ENCODE measurements around the gene PPIG.

Gene PPIG

GRCh38 chr2:169672406-169672805 is 88.3 kb downstream of the PPIG start:
- H2AK5ac ChIP-seq (ENCODE audit: low read length), result no peak overlapping the region
- H3K79me2 ChIP-seq (ENCODE audit: control insufficient read depth, insufficient read depth, low read length, poor library complexity), result no peaks in the 10 kb centered on the region
- no CpG with 5 or more reads among the region's 6 CpGs for WGBS (ENCODE audit: extremely low coverage, insufficient coverage, insufficient read length)

GRCh38 chr2:169673106-169673505 is 89.0 kb downstream of the PPIG start:
- H3K9me3 ChIP-seq (ENCODE audit: insufficient read depth, low read depth, low read length), result no peaks in the 10 kb centered on the region
- DNase-seq, result no peak
- no peak overlapping the region for H2BK5ac ChIP-seq (ENCODE audit: low read depth, low read length, poor library complexity)
- no peak overlapping the region for H3K4me2 ChIP-seq (ENCODE audit: low read length)
- no peak overlapping the region for H2AFZ ChIP-seq (ENCODE audit: insufficient read depth, low read length, poor library complexity)
- no peaks in the 10 kb centered on the region for H3K36me3 ChIP-seq (ENCODE audit: control insufficient read depth in 1 of 2, insufficient read depth in 2 of 2, low read length in 2 of 2)
- H3K14ac ChIP-seq (ENCODE audit: low read length), result no peak overlapping the region
- H3K18ac ChIP-seq (ENCODE audit: low read length), result no peak overlapping the region
- no peak overlapping the region for H2AK5ac ChIP-seq (ENCODE audit: low read length)
- no peak overlapping the region for H3K23ac ChIP-seq (ENCODE audit: low read length)
- no peaks in the 10 kb centered on the region for H3K27me3 ChIP-seq (ENCODE audit: insufficient read depth, low read length)
- no peak overlapping the region for H2BK120ac ChIP-seq (ENCODE audit: insufficient read depth, low read length, poor library complexity)
- no peak overlapping the region for H4K8ac ChIP-seq (ENCODE audit: low read depth, low read length)
- WGBS (ENCODE audit: extremely low coverage, insufficient coverage, insufficient read length), result no CpG with 5 or more reads among the region's 3 CpGs
- H2BK12ac ChIP-seq (ENCODE audit: low read length), result no peak overlapping the region
- no peaks in the 10 kb centered on the region for H3K79me1 ChIP-seq (ENCODE audit: low read length)
- no peak overlapping the region for H4K91ac ChIP-seq (ENCODE audit: low read depth, low read length)
- no peak overlapping the region for H3K27ac ChIP-seq (ENCODE audit: low read depth, low read length)
- no peaks in the 10 kb centered on the region for H3K79me2 ChIP-seq (ENCODE audit: control insufficient read depth, insufficient read depth, low read length, poor library complexity)
- no peak overlapping the region for H3K9ac ChIP-seq (ENCODE audit: low read length)
- no peak overlapping the region for H3K4me3 ChIP-seq (ENCODE audit: low read depth, low read length)
- H3K4ac ChIP-seq (ENCODE audit: low read depth, low read length), result no peak overlapping the region
- no peaks in the 10 kb centered on the region for H3K4me1 ChIP-seq (ENCODE audit: control insufficient read depth in 1 of 2, insufficient read depth in 2 of 2, low read length in 2 of 2)
- no peak overlapping the region for H4K12ac ChIP-seq (ENCODE audit: low read depth, low read length)

More at GRCh38 chr2:169672406-169672805, 88.3 kb downstream of the PPIG start:
- H3K4me1 ChIP-seq (ENCODE audit: control insufficient read depth in 1 of 2, insufficient read depth in 2 of 2, low read length in 2 of 2), result no peaks in the 10 kb centered on the region
- no peak overlapping the region for H2BK12ac ChIP-seq (ENCODE audit: low read length)
- no peak overlapping the region for H4K91ac ChIP-seq (ENCODE audit: low read depth, low read length)
- H3K79me1 ChIP-seq (ENCODE audit: low read length), result no peaks in the 10 kb centered on the region
- no peak overlapping the region for H2BK5ac ChIP-seq (ENCODE audit: low read depth, low read length, poor library complexity)
- H4K8ac ChIP-seq (ENCODE audit: low read depth, low read length), result no peak overlapping the region
- H3K27me3 ChIP-seq (ENCODE audit: insufficient read depth, low read length), result no peaks in the 10 kb centered on the region
- no peak overlapping the region for H4K12ac ChIP-seq (ENCODE audit: low read depth, low read length)
- no peak overlapping the region for H3K18ac ChIP-seq (ENCODE audit: low read length)
- no peak overlapping the region for H3K4ac ChIP-seq (ENCODE audit: low read depth, low read length)
- H2BK120ac ChIP-seq (ENCODE audit: insufficient read depth, low read length, poor library complexity), result no peak overlapping the region
- H3K9me3 ChIP-seq (ENCODE audit: insufficient read depth, low read depth, low read length), result no peaks in the 10 kb centered on the region
- H3K27ac ChIP-seq (ENCODE audit: low read depth, low read length), result no peak overlapping the region
- no peak overlapping the region for H3K4me2 ChIP-seq (ENCODE audit: low read length)
- no peaks in the 10 kb centered on the region for H3K36me3 ChIP-seq (ENCODE audit: control insufficient read depth in 1 of 2, insufficient read depth in 2 of 2, low read length in 2 of 2)
- no peak overlapping the region for H3K14ac ChIP-seq (ENCODE audit: low read length)
- no peak overlapping the region for H3K23ac ChIP-seq (ENCODE audit: low read length)
- no peak overlapping the region for H2AFZ ChIP-seq (ENCODE audit: insufficient read depth, low read length, poor library complexity)
- no peak overlapping the region for H3K9ac ChIP-seq (ENCODE audit: low read length)
- no peak overlapping the region for H3K4me3 ChIP-seq (ENCODE audit: low read depth, low read length)
- DNase-seq, result no peak

- no peaks in the 10 kb centered on the region for H3K4me1 ChIP-seq (ENCODE audit: control insufficient read depth in 1 of 2, insufficient read depth in 2 of 2, low read length in 2 of 2)
- no peak for DNase-seq
- H4K8ac ChIP-seq (ENCODE audit: low read depth, low read length), result no peak overlapping the region
- no peak overlapping the region for H2BK12ac ChIP-seq (ENCODE audit: low read length)
- no CpG with 5 or more reads among the region's 2 CpGs for WGBS (ENCODE audit: extremely low coverage, insufficient coverage, insufficient read length)
- no peaks in the 10 kb centered on the region for H3K9me3 ChIP-seq (ENCODE audit: insufficient read depth, low read depth, low read length)
- H3K14ac ChIP-seq (ENCODE audit: low read length), result no peak overlapping the region
- H2AFZ ChIP-seq (ENCODE audit: insufficient read depth, low read length, poor library complexity), result no peak overlapping the region
- H3K79me1 ChIP-seq (ENCODE audit: low read length), result no peaks in the 10 kb centered on the region
- no peak overlapping the region for H2BK120ac ChIP-seq (ENCODE audit: insufficient read depth, low read length, poor library complexity)
- no peak overlapping the region for H4K12ac ChIP-seq (ENCODE audit: low read depth, low read length)
- no peak overlapping the region for H3K4me3 ChIP-seq (ENCODE audit: low read depth, low read length)
- no peak overlapping the region for H3K4ac ChIP-seq (ENCODE audit: low read depth, low read length)
- no peak overlapping the region for H3K18ac ChIP-seq (ENCODE audit: low read length)
- H3K79me2 ChIP-seq (ENCODE audit: control insufficient read depth, insufficient read depth, low read length, poor library complexity), result no peaks in the 10 kb centered on the region
- H3K4me2 ChIP-seq (ENCODE audit: low read length), result no peak overlapping the region
- no peak overlapping the region for H3K27ac ChIP-seq (ENCODE audit: low read depth, low read length)
- no peak overlapping the region for H3K9ac ChIP-seq (ENCODE audit: low read length)
- H2BK5ac ChIP-seq (ENCODE audit: low read depth, low read length, poor library complexity), result no peak overlapping the region
- no peak overlapping the region for H3K23ac ChIP-seq (ENCODE audit: low read length)
- H4K91ac ChIP-seq (ENCODE audit: low read depth, low read length), result no peak overlapping the region
- no peaks in the 10 kb centered on the region for H3K27me3 ChIP-seq (ENCODE audit: insufficient read depth, low read length)
- no peak overlapping the region for H2AK5ac ChIP-seq (ENCODE audit: low read length)
- no peaks in the 10 kb centered on the region for H3K36me3 ChIP-seq (ENCODE audit: control insufficient read depth in 1 of 2, insufficient read depth in 2 of 2, low read length in 2 of 2)
Observed at GRCh38 chr2:169673921-169674320, 89.8 kb downstream of the PPIG start.

- Histone ChIP-seq H3K36me3 (ENCODE audit: control insufficient read depth in 1 of 2, insufficient read depth in 2 of 2, low read length in 2 of 2) (no peaks in the 10 kb centered on the region), H3K79me1 (ENCODE audit: low read length) (no peaks in the 10 kb centered on the region), H3K18ac (ENCODE audit: low read length) (no peak overlapping the region), H3K79me2 (ENCODE audit: control insufficient read depth, insufficient read depth, low read length, poor library complexity) (no peaks in the 10 kb centered on the region), H3K27ac (ENCODE audit: low read depth, low read length) (no peak overlapping the region), H2BK5ac (ENCODE audit: low read depth, low read length, poor library complexity) (no peak overlapping the region), H3K27me3 (ENCODE audit: insufficient read depth, low read length) (no peaks in the 10 kb centered on the region), H3K9ac (ENCODE audit: low read length) (no peak overlapping the region), H3K4ac (ENCODE audit: low read depth, low read length) (no peak overlapping the region), H4K91ac (ENCODE audit: low read depth, low read length) (no peak overlapping the region), H2AK5ac (ENCODE audit: low read length) (no peak overlapping the region), H3K9me3 (ENCODE audit: insufficient read depth, low read depth, low read length) (no peaks in the 10 kb centered on the region), H3K4me1 (ENCODE audit: control insufficient read depth in 1 of 2, insufficient read depth in 2 of 2, low read length in 2 of 2) (no peaks in the 10 kb centered on the region), H3K4me2 (ENCODE audit: low read length) (no peak overlapping the region), H2BK120ac (ENCODE audit: insufficient read depth, low read length, poor library complexity) (no peak overlapping the region), H4K8ac (ENCODE audit: low read depth, low read length) (no peak overlapping the region), H3K4me3 (ENCODE audit: low read depth, low read length) (no peak overlapping the region), H2AFZ (ENCODE audit: insufficient read depth, low read length, poor library complexity) (no peak overlapping the region), H4K12ac (ENCODE audit: low read depth, low read length) (no peak overlapping the region), H3K23ac (ENCODE audit: low read length) (no peak overlapping the region), H2BK12ac (ENCODE audit: low read length) (no peak overlapping the region), H3K14ac (ENCODE audit: low read length) (no peak overlapping the region)
- WGBS (ENCODE audit: extremely low coverage, insufficient coverage, insufficient read length), result no CpG with 5 or more reads among the region's 3 CpGs
- DNase-seq, result no peak
Observed at GRCh38 chr2:169676357-169676756, 92.2 kb downstream of the PPIG start.
